AML-193 (cell line): ENCODE data around the gene DISP3.
A peak's percentile ranks its signal among the peaks of the same experiment; 100 is the strongest.

ENCODE experiments used
- DNase-seq, 2 experiments: peaks; one replicate each; lab custom pipeline; 2025; lab: John Stamatoyannopoulos, UW

DISP3 gene, protein sequence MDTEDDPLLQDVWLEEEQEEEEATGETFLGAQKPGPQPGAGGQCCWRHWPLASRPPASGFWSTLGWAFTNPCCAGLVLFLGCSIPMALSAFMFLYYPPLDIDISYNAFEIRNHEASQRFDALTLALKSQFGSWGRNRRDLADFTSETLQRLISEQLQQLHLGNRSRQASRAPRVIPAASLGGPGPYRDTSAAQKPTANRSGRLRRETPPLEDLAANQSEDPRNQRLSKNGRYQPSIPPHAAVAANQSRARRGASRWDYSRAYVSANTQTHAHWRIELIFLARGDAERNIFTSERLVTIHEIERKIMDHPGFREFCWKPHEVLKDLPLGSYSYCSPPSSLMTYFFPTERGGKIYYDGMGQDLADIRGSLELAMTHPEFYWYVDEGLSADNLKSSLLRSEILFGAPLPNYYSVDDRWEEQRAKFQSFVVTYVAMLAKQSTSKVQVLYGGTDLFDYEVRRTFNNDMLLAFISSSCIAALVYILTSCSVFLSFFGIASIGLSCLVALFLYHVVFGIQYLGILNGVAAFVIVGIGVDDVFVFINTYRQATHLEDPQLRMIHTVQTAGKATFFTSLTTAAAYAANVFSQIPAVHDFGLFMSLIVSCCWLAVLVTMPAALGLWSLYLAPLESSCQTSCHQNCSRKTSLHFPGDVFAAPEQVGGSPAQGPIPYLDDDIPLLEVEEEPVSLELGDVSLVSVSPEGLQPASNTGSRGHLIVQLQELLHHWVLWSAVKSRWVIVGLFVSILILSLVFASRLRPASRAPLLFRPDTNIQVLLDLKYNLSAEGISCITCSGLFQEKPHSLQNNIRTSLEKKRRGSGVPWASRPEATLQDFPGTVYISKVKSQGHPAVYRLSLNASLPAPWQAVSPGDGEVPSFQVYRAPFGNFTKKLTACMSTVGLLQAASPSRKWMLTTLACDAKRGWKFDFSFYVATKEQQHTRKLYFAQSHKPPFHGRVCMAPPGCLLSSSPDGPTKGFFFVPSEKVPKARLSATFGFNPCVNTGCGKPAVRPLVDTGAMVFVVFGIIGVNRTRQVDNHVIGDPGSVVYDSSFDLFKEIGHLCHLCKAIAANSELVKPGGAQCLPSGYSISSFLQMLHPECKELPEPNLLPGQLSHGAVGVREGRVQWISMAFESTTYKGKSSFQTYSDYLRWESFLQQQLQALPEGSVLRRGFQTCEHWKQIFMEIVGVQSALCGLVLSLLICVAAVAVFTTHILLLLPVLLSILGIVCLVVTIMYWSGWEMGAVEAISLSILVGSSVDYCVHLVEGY (N-terminal part only)

DNA sequence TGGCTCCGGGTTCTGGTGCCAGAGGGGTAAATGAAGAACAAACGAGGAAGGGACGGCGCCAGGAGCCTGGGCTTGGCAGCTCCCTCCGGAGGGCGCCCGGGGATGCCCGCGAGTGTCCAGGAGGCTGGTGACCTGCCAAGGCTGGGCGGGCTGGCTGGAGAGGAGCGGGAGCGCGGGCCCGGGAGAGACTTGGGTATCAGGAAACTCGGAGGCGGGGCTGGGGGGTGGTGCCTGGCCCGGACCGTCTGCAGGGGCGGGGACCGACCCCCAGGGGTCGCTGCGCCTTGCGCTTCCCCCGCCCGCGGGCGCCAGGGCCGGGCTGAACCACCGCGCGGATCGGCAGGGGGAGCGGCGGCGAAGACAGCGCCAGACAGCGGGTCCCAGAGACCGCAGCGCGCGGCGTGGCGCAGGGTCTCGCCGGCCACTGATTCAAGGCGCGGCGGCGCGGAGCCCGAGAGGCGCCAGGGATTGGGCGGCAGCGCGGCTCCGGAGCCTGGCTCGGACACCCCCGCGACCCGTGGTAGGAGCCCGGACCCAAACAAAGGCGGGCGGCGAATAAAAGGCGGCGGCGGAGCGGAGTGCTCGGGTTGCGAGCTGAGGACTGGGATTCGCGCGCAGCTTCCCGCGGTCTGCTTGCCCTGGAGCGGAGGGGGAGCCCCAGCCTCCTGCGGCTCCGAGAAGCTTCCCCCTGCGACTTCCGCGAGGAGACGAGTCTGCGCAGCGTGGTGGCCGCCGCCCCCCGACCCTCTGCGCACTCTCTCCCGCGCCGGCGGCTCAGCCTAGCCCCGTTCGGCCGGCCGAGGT is at the start of gene DISP3:
Gene DISP3 (plus strand): TSS at position 585 of the 804 bp plus-strand sequence. CDS start 21,838 bp downstream, outside the sequence.
- peak; percentile 72 to 81 for DNase-seq

DNA sequence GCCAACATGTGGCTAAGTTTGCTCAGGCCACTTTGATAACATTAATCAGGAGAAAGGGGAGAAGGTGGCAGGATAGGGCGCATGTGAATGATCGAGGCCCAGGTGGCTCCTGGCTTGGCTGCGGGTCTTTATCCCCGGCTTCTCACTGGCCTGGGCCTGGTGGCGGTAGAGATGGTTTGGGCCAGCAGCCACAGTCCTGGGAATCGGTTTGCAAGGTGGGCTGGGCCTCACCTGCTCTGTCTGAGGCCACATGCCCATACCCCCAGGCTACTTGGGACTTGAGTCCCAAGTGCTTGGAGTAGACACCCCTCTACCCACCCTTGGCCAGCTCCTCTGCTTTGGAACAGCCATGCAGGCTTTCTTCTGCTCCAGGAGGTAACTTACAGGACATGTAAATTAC is 49.7 kb upstream of the DISP3 start:
- DNase-seq = no peak

DNA sequence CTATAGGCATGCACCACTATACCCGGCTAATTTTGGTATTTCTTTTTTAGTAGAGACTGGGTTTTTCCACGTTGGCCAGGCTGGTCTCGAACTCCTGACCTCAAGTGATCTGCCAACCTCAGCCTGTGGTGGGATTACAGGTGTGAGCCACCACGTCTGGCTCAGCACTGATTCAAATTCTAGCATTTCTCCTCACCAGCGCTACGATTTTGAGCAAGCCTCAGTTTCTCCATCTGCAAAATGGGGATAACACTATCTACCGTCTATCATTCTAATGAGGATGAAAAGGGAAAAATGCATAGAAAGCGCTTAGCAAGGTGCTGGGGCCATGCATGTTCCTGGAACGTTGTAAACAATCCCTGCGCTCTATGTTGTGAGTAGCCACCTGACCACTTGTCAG is 49.0 kb upstream of the DISP3 start:
- no peak for DNase-seq

DNA sequence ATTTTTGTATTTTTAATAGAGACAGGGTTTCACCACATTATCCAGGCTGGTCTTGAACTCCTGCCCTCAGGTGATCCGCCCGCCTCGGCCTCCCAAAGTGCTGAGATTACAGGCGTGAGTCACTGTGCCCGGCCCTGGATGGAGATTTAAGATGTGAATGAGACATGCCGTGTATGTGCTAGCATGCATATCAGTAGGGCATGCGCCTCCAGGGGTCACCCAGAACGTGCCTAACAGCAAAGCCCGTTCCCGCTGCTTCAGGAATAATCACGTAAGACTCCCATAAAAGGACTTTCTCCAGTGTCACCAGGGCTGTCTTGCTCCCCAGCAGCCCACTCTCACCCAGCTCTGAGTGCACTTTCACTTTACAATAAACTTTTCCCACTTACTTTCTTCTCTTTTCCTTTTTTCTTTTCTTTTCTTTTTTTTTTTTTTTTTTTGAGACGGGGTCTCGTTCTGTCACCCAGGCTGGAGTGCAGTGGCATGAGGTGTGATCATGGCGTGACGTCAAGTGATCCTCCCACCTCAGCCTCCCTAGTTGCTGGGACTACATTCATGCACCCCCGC is 46.9 kb upstream of the DISP3 start:
- no peak for DNase-seq

DNA sequence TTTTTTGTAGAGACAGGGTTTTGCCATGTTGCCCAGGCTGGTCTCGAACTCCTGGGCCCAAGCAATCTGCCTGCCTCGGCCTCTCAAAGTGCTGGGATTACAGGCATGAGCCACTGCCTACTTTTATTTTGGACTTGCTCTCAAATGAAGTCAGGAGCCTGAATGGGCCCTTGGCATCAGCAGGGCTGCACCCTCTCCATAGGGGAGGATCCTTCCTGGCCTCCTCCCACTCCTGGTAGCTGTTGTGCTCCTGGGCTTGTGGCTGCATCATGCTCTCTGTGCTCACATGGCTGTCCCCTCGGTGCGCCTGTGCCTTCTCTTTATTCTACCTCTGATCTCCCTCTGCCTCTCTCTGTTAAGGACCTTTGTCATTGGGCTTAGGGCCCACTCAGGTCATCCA is 46.4 kb upstream of the DISP3 start:
- DNase-seq = no peak

DNA sequence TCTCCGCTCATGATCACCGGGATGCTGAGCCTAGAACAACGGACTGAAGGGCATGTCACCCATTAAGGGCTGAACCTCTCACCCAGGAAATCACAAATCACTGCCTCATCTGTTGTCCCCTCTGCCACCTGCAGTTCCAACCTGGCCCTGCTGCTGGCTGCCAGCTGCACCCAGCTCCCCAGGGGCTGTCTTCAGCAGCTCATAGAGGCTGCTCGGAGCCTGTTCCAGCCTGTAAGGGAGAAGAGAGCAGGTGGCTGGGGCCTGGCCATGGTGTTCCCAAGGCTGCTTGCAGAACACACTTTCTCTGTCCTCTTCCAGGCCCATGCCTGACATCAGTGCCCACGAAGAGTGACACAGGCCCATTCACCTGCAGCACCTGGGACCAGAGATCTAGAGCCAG is 44.5 kb upstream of the DISP3 start:
- DNase-seq = no peak

DNA sequence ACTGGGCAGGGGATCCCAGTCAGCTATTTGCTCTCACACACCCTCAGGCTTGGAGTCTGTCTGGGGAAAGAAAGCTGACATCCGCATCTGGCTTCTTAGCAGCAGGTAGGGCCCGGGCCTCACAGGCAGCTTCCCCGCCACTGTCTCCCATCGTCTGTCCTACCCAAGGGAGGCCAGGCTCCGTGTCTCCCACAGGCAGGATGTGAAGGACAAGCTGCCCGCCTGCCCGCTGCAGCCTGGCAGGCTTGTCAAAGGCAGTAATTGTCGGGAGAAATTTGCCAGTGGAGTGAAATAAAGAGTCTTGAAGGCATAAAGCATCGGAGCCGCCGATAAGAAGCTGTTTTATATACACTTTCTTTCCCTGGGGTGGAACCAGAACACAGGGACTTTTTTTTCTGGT is 44.0 kb upstream of the DISP3 start:
- DNase-seq = no peak

DNA sequence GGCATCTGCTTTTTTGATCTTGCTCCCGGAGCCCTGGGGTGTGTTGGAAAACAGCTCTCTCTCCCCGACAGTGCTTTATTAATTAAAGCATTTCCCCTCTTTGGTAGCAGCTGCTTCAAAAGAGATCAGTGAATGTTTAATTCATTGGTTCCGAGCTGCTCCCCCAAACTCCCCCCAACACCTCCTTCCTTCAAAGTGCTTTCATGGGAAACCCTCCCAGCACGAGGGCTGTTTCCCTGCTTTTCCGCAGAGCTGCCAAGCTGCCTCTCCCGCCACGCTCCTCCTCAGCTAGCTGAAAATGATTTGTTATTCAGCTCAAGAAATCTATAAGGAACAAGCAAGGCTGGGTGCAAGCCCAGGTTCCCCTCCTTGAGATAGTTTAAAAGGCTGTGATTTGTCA is 40.0 kb upstream of the DISP3 start:
- DNase-seq = no peak

DNA sequence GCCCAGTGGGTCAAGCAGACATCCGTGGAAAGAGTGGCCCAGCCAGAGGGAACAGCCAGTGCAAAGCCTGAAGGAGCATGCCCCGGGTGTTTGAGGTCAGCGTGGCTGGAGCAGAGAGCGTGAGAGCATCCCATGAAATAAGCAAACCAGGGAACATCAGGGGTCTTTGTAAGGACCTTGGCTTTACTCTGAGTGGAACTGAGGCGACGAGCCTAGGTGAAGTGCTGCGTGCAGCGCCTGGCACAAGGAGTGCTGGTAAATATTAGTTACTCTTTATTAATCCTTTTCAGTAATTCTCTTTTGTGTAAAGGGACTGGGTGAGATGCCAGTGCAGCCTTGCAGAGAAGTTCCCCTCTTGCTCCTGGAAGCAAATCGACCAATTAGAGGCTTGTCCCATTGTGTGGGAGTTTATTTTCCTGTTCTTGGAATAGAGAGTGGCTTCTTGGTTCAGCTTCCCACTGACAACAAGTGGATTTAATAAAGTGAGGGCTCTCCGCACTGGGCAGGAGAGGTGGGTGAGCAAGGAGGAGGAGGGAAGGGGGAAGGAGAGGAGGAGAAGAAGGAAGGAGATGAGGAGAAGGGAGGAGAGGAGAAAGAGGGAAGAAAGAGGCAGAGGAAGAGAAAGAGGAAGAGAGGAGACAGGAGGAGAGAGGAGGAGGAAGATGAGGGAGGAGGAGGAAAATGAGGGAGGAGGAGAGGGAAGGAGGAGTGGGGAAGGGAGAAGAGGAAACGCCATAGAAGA is 37.6 kb upstream of the DISP3 start:
- no peak for DNase-seq

DNA sequence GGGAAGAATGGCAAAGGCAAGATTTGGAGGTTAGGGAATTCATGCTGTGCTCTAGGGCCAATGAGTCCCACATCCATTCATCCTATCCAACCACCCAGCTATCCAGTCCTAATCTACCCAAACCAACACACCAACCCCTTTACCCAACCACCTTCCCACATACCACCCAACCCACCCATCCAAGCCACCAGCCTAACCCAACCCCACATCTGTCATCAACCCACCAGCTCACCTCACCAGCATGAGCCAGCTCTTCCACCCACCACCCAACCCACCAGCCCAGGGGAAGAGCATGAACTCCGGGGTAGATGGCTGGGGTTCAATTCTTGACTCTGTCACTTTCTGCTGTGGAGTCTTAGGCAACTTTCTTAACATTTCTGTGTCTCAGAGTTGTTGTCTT is 35.9 kb upstream of the DISP3 start:
- no peak for DNase-seq

DNA sequence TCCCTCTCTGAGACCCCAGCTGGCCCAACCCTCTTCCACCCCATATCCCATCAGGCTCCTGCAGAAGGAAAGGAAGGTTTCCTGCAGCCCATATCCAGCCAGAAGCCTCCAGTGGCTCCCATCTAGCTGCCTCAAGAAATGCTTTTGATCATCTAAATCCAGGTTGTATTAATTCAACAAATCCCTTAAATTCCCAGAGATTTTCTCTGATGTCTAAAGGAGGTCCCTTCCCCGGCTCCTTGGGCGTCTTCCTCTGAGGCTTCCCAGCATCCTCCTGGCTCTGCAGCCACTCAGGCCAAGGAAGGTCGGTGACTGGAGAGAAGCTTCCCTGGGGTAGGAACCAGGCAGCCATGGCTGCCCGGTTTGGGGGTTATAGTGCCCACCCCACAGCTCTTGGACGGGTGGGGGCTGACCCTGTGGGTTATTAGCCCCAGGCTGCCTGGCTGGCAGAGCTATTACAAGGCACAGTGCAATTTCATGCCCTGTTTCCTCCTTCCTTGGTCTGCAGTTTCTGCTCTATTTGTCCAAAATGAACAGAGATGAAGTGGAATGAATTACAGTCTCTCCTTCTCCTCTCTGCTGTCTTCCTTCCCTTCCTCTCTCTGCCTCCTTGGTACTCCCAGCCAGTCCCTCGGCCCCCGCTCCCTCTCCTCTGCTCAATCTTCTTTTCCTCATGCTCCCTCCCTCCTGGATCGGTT is 34.8 kb upstream of the DISP3 start:
- no peak for DNase-seq

DNA sequence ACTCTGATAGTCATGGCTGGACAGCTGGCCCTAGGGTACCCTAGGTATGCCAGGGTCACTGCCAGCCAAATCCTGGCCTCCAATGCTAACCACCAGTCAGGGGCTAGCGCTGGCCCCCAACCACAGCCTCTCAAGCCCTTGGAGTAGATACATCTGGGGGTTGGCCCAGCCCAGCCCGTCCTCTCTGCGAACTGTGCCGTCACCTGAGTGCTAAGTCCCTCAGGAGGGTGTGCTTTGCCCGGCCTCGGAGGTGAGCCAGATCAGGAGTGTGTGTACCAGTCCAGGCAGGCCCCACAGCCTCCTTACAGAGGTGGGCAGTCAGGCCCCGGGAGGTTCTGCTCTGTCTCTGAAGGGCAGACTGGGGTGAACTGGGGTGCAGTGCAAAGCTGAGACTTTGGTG is 34.0 kb upstream of the DISP3 start:
- DNase-seq = no peak

DNA sequence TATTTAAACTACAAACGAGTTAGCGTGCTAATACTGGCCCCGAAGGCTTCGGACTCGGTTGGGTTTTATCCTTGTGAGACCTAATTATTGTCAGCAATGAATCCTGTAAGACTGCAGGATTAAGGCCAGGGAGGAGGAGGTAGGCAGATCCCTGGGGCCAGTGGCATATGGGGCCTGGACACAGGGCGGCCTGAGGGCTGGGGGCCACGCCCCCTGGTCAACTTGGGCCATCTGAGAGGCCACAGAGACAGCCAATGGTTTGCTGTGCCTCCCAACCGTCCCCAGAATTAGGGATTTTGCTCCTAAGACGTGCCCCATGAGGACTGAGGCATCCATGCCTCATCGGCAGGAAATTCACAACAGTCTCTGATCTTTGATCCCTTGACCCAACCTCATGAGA is 31.1 kb upstream of the DISP3 start:
- DNase-seq = no peak

DNA sequence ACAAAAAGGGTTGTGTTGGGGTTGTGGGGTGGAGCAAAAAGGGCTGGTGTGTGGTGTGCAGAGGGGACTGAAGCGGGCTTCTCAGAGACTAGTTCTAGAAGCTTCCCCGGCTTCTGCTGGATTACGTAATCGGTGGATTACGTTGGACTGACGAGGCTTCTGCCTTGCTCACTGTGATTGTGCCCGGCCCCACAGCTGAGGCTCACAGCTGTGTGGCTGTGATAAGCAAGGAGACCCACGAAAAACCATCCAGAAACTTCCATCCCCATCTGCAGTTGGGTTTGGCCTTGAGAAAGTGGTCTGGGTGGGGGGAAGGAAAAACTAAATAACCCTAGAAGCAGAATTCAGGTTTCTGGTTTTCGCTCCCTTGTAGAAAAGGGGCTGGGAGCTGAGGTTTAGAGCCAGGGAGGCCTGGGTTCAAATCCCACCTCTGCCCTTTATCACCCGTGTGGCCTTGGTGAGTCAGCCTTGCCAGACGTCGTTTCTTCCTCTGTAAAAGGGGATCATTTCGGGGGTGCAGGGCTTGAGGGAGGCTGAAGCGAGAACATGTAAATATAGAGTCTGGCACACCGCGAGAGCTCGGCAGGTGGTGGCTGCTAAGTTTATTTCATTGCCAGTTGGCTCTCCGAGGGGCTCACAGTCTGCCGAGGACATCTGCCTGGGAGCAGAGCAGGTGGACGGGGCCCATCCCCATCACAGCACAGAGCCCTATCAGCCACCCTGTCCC is 30.4 kb upstream of the DISP3 start:
- DNase-seq = no peak

DNA sequence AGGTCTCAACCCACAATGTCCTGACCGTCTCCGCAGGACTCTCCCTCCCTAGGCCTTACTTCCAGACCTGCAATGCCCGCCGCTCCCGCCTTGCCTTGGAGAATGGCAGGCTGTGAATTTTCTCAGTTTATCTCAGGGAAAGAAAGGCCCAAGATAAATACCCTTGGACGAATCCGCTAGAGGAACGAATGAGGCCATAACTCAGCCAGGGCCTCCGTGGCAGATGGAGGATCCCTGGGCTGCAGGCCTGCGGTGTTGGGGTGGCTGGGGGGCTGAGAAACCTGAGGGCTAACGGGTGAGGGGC is 29.9 kb upstream of the DISP3 start:
- DNase-seq = no peak

DNA sequence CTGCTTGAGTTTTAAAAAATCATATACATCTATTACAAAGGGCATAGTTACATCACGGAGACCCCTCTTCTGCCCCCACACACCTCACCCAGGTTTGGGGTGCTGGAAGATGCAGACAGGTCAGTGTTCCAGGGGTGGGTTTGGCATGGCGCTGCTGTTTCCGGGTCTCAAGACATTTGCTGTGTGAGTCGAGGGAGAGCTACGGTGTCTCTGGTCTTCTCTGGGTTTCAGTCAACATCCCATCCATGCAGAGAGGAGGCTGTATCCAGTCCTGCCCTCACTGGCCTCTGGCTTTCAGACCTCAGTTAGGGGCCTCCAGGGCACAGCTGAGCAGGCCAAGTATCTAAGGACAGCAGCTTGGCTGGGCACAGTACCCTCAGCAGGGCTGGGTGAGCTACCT is 28.6 kb upstream of the DISP3 start:
- no peak for DNase-seq

DNA sequence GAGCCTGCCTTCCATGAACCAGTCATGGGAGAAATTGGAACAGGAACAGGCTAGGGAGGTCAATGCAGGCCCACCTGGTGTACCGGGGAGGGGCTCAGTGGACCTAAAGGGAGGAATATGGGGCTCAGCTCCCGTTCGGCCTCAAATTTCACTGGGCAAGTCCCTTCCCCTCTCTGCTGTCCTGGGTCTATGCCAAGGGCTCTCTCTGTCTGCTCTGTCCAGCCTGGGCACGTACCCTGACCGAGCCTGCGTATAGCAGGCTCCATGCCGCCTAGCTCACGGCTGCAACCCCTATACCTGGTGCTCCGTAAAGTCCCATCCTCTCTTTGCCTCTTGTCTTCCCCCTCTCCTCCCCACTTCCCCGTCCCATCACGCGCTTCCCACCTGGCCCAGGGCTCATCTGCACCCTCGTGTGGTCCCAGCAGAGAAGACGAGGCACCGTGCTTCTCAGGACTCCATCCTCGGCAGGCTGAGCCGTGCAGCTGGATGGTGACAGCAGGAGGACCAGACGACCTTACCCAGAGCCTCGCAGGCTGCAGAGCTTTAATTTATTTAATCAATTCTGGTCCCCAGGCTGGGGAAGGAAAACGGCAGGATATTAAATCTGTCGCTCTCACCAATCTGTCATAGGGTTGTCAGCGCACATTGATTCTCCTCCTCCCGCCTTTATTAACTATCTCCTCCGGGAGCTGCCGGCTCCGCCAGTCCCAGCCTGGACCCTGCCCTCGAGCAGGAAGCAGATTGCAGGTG is 25.0 kb upstream of the DISP3 start:
- DNase-seq = no peak

DNA sequence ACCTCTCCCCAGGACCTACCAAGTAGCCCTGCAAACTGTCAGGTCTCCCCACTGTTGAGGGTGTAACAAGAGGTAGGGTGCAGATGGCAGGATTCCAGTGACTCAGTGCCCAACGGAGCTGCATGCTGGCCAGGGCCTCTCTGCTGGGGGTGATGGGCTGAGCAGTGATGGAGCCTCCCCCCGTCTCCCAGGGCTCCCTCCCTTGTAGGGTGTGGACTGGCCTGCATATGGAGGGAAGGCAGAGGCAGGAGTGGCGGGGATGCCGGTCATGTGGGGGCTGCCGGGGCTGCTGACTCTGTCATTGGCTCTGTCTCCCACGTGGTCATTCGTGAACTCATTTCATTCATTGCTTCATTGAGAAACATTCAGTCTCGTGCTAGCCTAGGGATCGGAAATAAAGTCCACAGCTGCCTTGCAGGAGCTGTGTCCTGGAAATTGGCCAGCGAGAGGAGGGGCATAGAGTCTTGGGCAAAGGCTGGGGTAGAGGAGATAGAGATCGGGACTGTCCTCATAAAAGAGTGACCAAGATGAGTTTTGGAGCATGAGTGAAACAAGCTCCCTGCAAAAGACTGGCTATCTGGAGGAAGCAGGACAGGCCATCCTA is 22.9 kb upstream of the DISP3 start:
- no peak for DNase-seq
